Measurements from ENCODE around the gene DNAJB11.

The DNAJB11 gene

DNA sequence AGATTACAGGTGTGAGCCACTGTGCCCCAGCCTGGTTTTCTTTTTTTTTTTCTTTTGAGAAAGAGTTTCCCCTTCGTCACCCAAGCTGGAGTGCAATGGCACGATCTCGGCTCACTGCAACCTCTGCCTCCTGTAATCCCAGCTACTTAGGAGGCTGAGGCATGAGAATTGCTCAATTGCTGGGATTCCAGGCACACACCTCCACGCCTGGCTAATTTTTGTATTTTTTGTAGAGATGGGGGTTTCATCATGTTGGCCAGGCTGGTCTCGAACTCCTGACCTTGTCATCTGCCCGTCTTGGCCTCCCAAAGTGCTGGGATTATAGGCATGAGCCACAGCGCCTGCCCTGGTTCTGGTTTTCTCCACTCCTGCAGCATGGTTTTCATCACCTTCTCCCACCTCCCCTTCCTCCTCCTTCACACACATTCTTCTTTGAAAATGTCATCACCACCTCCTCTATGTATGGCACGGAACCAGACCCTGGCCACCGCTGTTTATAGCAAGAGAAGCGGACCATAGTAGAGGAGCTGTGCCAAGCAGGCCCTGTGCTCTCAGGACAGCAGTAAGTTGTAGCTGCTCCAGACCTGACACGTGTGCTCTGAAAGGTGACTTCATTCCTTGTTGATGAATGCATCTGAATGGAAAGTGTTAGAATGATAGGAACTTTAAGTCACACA lies 27.7 kb downstream of the DNAJB11 start:
- no peak for DNase-seq

GRCh38 chr3:186598794-186599141 lies 28.2 kb downstream of the DNAJB11 start:
- DNase-seq = no peak

- no peak for DNase-seq
Measured at GRCh38 chr3:186599142-186599784, 28.7 kb downstream of the DNAJB11 start.

GRCh38 chr3:186599785-186600166 lies 29.3 kb downstream of the DNAJB11 start:
- no peak for DNase-seq

- no peak for DNase-seq
Measured at GRCh38 chr3:186600896-186601295, 30.4 kb downstream of the DNAJB11 start.

DNA sequence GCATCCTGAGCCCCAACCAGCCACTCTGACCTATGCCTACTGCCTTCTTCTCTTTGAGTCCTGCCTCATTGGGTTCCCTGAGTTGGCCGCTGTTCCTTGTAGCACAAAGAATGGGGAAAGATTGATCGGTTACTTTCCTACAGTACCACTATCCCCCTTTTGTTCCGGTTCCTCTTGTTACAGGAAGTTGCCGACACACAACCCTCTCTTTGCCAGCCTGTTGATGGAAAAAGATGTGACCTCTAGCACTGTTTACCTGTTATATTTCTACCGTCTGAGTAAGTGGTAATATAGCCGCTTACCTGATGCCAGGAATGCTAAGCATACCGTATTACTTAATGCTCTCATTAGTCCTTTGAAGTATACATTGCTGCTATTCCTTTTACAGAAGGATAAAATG lies 32.6 kb downstream of the DNAJB11 start:
- no peak for DNase-seq

GRCh38 chr3:186605078-186605477 lies 34.6 kb downstream of the DNAJB11 start:
- no peak for DNase-seq

GRCh38 chr3:186605561-186606545 lies 35.3 kb downstream of the DNAJB11 start:
- no peak for DNase-seq

DNA sequence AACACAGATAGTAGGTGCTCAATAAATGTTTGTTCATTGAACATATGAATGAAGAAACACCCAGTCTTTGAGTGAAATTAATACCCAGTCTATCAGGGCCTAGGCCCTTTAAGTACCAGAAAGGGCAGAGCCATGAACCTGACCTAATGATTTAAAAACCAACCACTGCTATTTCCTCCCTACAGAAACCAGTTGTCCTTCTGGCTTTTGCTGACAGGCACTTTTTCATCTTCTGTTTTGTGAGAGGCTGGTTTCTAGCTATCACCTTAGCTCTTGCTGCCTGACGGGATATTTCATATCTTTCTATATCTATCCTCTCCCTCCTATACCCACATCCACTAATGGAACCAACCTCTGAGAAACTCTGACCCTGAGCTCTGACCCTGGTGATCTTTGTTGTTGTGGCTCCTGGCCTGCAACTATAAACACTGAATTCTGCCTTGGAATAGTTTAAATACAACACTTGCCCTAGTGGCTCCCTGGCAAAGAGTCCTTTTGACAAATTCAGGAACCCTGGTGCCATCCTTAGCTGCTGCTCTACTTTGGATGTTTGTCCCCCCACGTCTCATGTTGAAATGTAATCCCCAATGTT lies 38.2 kb downstream of the DNAJB11 start:
- DNase-seq = no peak

- no peak for DNase-seq
Measured at GRCh38 chr3:186609247-186609868, 38.8 kb downstream of the DNAJB11 start.

- DNase-seq = no peak
Measured at GRCh38 chr3:186612065-186612464, 41.5 kb downstream of the DNAJB11 start.

DNA sequence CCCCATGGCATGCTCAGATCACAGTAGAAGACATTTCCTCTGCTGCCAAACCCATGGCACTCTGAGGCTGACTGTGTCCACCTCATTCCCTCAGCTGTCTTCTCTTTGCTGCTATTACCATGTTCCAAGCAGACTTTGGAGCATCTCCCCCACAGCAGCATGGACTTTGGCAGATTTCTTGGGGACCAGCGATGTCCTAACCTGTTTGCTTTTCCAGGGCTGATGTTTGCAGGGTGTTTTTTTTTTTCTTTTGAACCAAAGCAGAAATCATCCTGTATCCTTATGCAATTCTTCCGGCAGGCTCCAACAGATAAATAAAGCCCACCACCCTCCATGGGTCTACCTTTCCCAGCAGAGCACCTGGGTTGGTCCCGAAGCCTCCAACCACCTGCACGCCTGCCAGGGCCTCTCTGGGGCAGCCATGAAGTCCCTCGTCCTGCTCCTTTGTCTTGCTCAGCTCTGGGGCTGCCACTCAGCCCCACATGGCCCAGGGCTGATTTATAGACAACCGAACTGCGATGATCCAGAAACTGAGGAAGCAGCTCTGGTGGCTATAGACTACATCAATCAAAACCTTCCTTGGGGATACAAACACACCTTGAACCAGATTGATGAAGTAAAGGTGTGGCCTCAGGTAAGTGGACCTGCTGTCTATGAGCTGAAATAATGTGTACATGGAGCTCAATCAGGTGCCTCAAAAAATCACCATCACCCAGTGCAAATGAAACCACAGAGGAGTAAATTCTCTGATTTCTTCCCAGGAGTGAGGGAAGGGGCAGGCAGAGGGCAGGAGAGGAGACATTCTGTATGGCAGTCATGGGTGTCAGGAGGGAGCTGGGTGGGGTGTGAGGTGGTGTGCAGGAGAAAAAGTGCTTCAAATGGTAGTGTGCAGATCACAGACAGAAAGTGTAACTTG lies 42.5 kb downstream of the DNAJB11 start, which contains the start of gene AHSG:
TSS of gene AHSG (plus strand) at position 340 of the 916 bp plus-strand sequence. CDS start at position 422, 82 bp downstream.
- DNase-seq = no peak

- no peak for DNase-seq
Measured at GRCh38 chr3:186613637-186614265, 43.2 kb downstream of the DNAJB11 start.

- DNase-seq = no peak
Measured at GRCh38 chr3:186614266-186614596, 43.7 kb downstream of the DNAJB11 start.

GRCh38 chr3:186614597-186615483 lies 44.3 kb downstream of the DNAJB11 start:
- peak; percentile 55 for DNase-seq

DNA sequence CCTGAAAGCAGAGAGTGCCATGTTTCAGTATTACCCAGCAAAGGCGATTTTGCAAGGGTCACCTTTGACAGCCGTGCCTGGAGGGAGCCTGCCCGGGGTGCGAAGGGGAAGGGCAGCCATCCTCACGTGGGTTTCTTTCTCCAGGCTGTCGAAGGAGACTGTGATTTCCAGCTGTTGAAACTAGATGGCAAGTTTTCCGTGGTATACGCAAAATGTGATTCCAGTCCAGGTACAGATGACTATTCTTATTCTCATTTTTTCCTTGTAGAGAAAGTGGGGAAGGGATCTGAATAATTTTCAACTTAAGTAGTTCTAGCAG lies 45.7 kb downstream of the DNAJB11 start:
- DNase-seq = no peak

- peak; percentile 84 for DNase-seq
Measured at GRCh38 chr3:186617036-186617946, 46.8 kb downstream of the DNAJB11 start.

DNA sequence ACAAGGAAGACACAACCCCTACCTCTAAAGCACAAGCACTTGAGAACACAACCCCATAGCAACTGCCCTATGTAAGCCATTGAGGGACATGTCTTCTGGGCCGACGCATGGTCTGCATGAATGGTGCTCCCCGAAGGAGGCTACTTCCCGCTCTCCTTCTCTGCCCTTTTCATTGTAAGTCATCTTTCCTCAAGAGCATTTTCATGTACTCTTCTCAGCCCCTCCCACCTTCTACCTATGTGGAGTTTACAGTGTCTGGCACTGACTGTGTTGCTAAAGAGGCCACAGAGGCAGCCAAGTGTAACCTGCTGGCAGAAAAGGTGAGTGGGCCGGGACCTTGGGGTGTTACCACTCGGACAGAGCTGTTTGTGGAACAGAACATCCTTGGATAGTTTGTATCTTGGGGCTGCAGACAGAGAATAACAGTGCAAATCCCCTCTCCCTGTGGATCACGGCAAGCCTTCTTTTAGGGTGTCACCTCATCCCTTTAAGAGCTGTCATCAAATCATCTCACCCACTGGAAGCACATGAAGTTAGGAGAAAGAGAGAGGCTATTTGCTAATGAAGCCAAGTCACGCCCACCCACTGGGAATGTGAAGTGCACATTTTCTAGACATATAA lies 47.9 kb downstream of the DNAJB11 start:
- no peak for DNase-seq

DNA sequence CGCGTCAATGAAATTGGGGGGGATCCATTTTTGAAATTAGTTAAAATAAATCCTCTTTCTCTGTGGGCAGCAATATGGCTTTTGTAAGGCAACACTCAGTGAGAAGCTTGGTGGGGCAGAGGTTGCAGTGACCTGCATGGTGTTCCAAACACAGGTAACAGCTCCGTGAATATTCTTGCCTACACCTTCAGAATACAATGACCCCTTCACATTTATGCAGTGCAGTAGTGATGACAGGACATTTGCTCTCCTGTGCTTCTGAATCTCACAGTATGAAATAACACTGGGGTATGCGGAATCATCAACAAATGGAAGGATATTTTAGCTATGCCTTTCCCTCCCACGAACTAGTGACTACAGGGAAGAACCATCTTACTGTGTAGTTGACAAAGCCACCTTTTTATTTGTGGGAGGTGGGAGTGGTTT lies 49.3 kb downstream of the DNAJB11 start:
- DNase-seq = no peak
